Measurements from ENCODE around the gene TRIM74.
"Not testable (repeated sequence)": the region's sequence is repeated elsewhere in the genome, so short reads cannot be mapped to it uniquely, and the experiment has no call there.

GRCh38 chr7:72913750-72914149 is 55.5 kb downstream of the TRIM74 start:
- TF ChIP-seq CTCF, POLR2AphosphoS5, POLR2A (IDR thresholded peaks at IDR 0.05): not testable (repeated sequence)
